GM23338 (cell line): ENCODE data around the gene CAPZB. TPM values are rescaled to one million over a fixed set of nuclear protein-coding genes. Genes with fewer than 3 reads are reported as not detected.
A peak's percentile ranks its signal among the peaks of the same experiment; 100 is the strongest.

Experiments
- ATAC-seq: fragments of 200-7000 bp; cut with Tn5 transposase; 3 replicates; pipeline ENCODE4 v1.9.1; 2020
- DNase-seq: peaks from one replicate; pipeline ENCODE4 v3.0.0-alpha.2; 2015; ENCODE audit warnings: low spot score
- H2AFZ ChIP-seq: fragments of 200-600 bp; sonication (generic); 2 replicates; pipeline ENCODE4 v1.8.0; 2016; ENCODE audit warnings: antibody characterized with exemption, mild to moderate bottlenecking, moderate library complexity
- H3F3A ChIP-seq: fragments of 200-600 bp; sonication (generic); replicated peaks from 2 replicates; pipeline ENCODE4 v1.8.0; 2017; ENCODE audit warnings: antibody characterized with exemption, mixed run types, low read depth
- H3K27ac ChIP-seq: fragments of 200-600 bp; sonication (generic); 2 replicates; pipeline ENCODE4 v1.6.1; 2016; ENCODE audit warnings: low read depth
- H3K27me3 ChIP-seq: fragments of 200-600 bp; sonication (generic); 2 replicates; pipeline ENCODE4 v1.8.0; 2016; ENCODE audit warnings: mild to moderate bottlenecking, mixed run types, moderate library complexity; ENCODE audit not compliant: insufficient read depth
- H3K36me3 ChIP-seq: fragments of 200-600 bp; sonication (generic); 2 replicates; pipeline ENCODE4 v1.8.0; 2016; ENCODE audit warnings: mild to moderate bottlenecking; ENCODE audit not compliant: insufficient read depth
- H3K4me1 ChIP-seq: fragments of 200-600 bp; sonication (generic); 2 replicates; pipeline ENCODE4 v1.8.0; 2016; ENCODE audit warnings: mild to moderate bottlenecking, moderate library complexity; ENCODE audit not compliant: insufficient read depth
- H3K4me2 ChIP-seq: fragments of 200-600 bp; sonication (generic); 2 replicates; pipeline ENCODE4 v1.7.1; 2017; ENCODE audit warnings: mixed run types
- H3K4me3 ChIP-seq: fragments of 200-600 bp; sonication (generic); 2 replicates; pipeline ENCODE4 v1.6.1; 2016; ENCODE audit warnings: mixed run types
- H3K79me2 ChIP-seq: fragments of 200-600 bp; sonication (generic); replicated peaks from 2 replicates; pipeline ENCODE4 v1.8.0; 2017; ENCODE audit warnings: mild to moderate bottlenecking; ENCODE audit not compliant: insufficient read depth
- H3K9me2 ChIP-seq: fragments of 200-600 bp; sonication (generic); 2 replicates; pipeline ENCODE4 v1.8.0; 2017; ENCODE audit not compliant: insufficient read depth
- H4K20me1 ChIP-seq: fragments of 200-600 bp; sonication (generic); replicated peaks from 2 replicates; pipeline ENCODE4 v1.8.0; 2017; ENCODE audit warnings: mild to moderate bottlenecking; ENCODE audit not compliant: insufficient read depth
- H3K27ac Mint-ChIP-seq: 2 replicates; pipeline ENCODE4 v1.8.0; 2020; ENCODE audit warnings: inconsistent platforms, mild to moderate bottlenecking, moderate library complexity, mixed read lengths
- H3K27me3 Mint-ChIP-seq: 3 replicates; pipeline ENCODE4 v1.8.0; 2022; ENCODE audit warnings: low read depth, mild to moderate bottlenecking, moderate library complexity, mixed read lengths, inconsistent platforms; ENCODE audit not compliant: insufficient read depth, poor library complexity
- H3K36me3 Mint-ChIP-seq: 3 replicates; pipeline ENCODE4 v1.8.0; 2021; ENCODE audit warnings: low read depth, mild to moderate bottlenecking, inconsistent platforms, moderate library complexity, mixed read lengths
- H3K4me1 Mint-ChIP-seq: 3 replicates; pipeline ENCODE4 v1.8.0; 2020; ENCODE audit warnings: mild to moderate bottlenecking, inconsistent platforms, mixed read lengths
- H3K4me3 Mint-ChIP-seq: 3 replicates; pipeline ENCODE4 v1.8.0; 2021; ENCODE audit warnings: moderate library complexity, mild to moderate bottlenecking, inconsistent platforms, mixed read lengths
- H3K9me3 Mint-ChIP-seq: 3 replicates; pipeline ENCODE4 v1.8.0; 2020; ENCODE audit warnings: moderate library complexity, mild to moderate bottlenecking, inconsistent platforms, mixed read lengths
- CREB1 ChIP-seq: fragments of 250-450 bp; sonication (Bioruptor Pico); IDR thresholded peaks from 2 replicates; pipeline ENCODE4 v1.5.0; 2020; ENCODE audit warnings: low read depth, mild to moderate bottlenecking, moderate library complexity
- CTCF ChIP-seq, 2 experiments: fragments of 200-600 bp in 1 of 2; sonication (generic) in 1 of 2; conservative IDR thresholded peaks; 2 replicates each; pipeline versions ENCODE4 v1.5.1 to v1.6.1; 2016 to 2017; ENCODE audit warnings: antibody characterized with exemption in 2 of 2, low read depth in 2 of 2, mild to moderate bottlenecking in 2 of 2, moderate library complexity in 1 of 2
- EZH2 ChIP-seq: fragments of 200-600 bp; sonication (generic); IDR thresholded peaks from one replicate; pipeline ENCODE4 v1.8.0; 2017; ENCODE audit warnings: antibody characterized with exemption, mild to moderate bottlenecking, low read depth; ENCODE audit not compliant: unreplicated experiment
- EZH2phosphoT487 ChIP-seq: fragments of 200-600 bp; sonication (generic); IDR thresholded peaks from one replicate; pipeline ENCODE4 v1.8.1; 2018; ENCODE audit warnings: antibody characterized with exemption; ENCODE audit not compliant: unreplicated experiment
- NANOG ChIP-seq: IDR thresholded peaks from 2 replicates; pipeline ENCODE4 v1.6.1; 2016; ENCODE audit warnings: antibody characterized with exemption, borderline replicate concordance
- POLR2AphosphoS5 ChIP-seq: IDR thresholded peaks from 2 replicates; pipeline ENCODE4 v1.6.1; 2016; ENCODE audit warnings: antibody characterized with exemption, low read depth
- REST ChIP-seq: IDR thresholded peaks from one replicate; pipeline ENCODE4 v1.6.1; 2018; ENCODE audit warnings: antibody characterized with exemption; ENCODE audit not compliant: unreplicated experiment
- STAT1 ChIP-seq: IDR thresholded peaks from one replicate; pipeline ENCODE4 v1.6.1; 2016; ENCODE audit warnings: antibody characterized with exemption; ENCODE audit not compliant: unreplicated experiment
- ZNF114 ChIP-seq: fragments of 250-450 bp; sonication (Bioruptor Pico); IDR thresholded peaks from 2 replicates; pipeline ENCODE4 v1.5.0; 2020; ENCODE audit warnings: mild to moderate bottlenecking, moderate library complexity
- ZNF331 ChIP-seq: fragments of 250-450 bp; sonication (Bioruptor Pico); IDR thresholded peaks from 2 replicates; pipeline ENCODE4 v1.5.0; 2020; ENCODE audit warnings: low read depth, mild to moderate bottlenecking, moderate library complexity
- polyA plus RNA-seq: library from polyadenylated mRNA; unstranded; fragments of >200 nt; fragmentation: Nextera tagmentation; extraction: Ambion mirVana; gene quantifications from 2 replicates; pipeline ENCODE4 v1.2.1, GENCODE V29; 2016
- total RNA-seq: library from RNA; depleted of rRNA; stranded (reverse); fragments of >200 nt; shearing (Covaris generic); gene quantifications from 2 replicates; pipeline ENCODE4 v1.2.3, GENCODE V29; 2014
- TF ChIP-seq, protein P1 (sequence below): IDR thresholded peaks from 2 replicates; pipeline ENCODE4 v1.6.1; 2016; ENCODE audit warnings: antibody characterized with exemption

CAPZB gene
- total and polyA plus RNA-seq, 2 experiments from 2014 or later: 195 to 348 TPM

DNA sequence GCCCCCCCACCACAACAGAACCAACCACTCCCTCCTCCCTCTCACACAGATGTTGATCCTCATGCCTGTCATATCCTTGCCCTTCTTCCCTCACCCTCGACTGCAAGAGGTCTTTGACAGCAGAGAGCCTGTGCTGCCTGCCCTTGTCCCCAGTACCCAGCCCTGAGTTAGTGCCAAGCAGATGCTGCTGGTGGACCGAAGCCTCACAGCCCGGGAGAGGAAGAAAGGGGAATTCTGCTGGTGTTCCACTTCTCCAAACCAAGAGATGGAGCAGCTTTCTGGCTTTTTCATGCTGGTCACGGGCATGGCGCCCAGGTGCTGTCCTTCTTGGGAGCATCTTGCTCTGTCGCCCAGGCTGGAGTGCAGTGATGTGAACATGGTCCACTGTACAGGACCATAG lies 104.1 kb downstream of the CAPZB start (continued):
- TF ChIP-seq REST (no peak), EZH2 (no peak), NANOG (no peak), CTCF (conservative IDR thresholded peaks at IDR 0.05; ENCODE audit: low read depth in 2 of 2) (no peak), CREB1 (CRISPR knock-in tag) (no peak), ZNF114 (CRISPR knock-in tag) (no peak)

DNA sequence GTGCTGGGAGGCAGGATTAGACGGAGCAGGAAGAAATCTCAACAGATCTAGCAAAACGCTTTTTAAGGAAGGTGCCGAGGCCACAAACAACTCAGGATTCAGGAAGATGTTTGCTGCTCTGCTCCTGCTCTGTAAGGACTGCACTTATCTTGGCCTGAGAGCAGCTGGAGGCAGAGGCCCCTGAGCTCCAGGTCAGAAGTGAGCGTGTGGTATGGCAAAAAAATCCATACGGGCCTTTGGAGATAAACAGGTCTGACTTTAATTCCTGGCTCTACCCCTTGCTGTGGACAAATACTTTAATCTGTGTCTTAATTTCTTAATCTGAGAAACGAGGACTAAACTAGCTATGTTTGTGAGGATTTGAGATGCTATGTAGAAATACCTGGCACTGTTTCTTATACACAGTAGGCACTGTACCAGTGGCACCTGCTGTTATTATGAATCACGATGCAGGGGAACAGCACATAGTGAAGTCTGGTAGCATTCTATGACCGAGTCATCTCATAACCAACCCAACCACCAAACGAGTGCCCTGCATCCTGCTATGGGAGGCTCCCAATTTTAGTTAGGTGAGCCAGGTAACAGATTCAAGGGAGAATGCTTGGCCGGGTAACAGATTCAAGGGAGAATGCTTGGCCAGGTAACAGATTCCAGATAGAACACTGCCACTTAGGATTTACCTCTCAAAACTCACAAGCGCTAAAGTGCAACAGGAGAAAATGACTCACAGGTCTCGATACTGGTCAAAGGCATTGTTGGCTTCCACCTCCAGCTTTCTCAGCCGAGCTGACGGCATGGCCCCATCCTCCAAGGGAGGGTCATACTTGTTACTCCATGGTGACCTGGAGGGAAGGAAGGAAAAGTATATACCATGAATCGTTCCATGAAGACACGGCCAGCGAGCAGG lies 107.3 kb downstream of the CAPZB start:
- no peak for ATAC-seq
- Histone ChIP-seq H3K27ac (no peak overlapping the region), H3K36me3 (peaks cover 10% of the 10 kb centered on the region), H3F3A (0 out of 2 replicates have a peak, but pooled peaks cover 3% of the 10 kb centered on the region), H3K9me2 (no peaks in the 10 kb centered on the region), H3K4me1 (no peaks in the 10 kb centered on the region), H2AFZ (no peak overlapping the region), H3K79me2 (peaks cover 12% of the 10 kb centered on the region; the same call in 1 of the 2 replicates), H3K4me3 (no peak overlapping the region), H3K4me2 (no peak overlapping the region), H4K20me1 (peaks cover 25% of the 10 kb centered on the region), H3K27me3 (no peaks in the 10 kb centered on the region)
- Mint-ChIP-seq H3K4me3 (no peak overlapping the region), H3K9me3 (no peaks in the 10 kb centered on the region), H3K27me3 (no peaks in the 10 kb centered on the region), H3K36me3 (peaks cover 42% of the 10 kb centered on the region), H3K4me1 (no peaks in the 10 kb centered on the region), H3K27ac (peak overlapping the region; percentile 30; the same call in 1 of the 2 replicates)
- TF ChIP-seq EZH2phosphoT487: no peak
- no peak for TF ChIP-seq ZNF331
- TF ChIP-seq ZNF114 (CRISPR knock-in tag): no peak
- no peak for TF ChIP-seq POLR2AphosphoS5
- no peak for TF ChIP-seq STAT1
- TF ChIP-seq, protein P1, sequence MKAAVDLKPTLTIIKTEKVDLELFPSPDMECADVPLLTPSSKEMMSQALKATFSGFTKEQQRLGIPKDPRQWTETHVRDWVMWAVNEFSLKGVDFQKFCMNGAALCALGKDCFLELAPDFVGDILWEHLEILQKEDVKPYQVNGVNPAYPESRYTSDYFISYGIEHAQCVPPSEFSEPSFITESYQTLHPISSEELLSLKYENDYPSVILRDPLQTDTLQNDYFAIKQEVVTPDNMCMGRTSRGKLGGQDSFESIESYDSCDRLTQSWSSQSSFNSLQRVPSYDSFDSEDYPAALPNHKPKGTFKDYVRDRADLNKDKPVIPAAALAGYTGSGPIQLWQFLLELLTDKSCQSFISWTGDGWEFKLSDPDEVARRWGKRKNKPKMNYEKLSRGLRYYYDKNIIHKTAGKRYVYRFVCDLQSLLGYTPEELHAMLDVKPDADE: no peak
- TF ChIP-seq CTCF (conservative IDR thresholded peaks at IDR 0.05; ENCODE audit: low read depth in 2 of 2): no peak
- TF ChIP-seq EZH2: no peak
- no peak for TF ChIP-seq CREB1 (CRISPR knock-in tag)
- no peak for TF ChIP-seq REST
- no peak for DNase-seq
